IPS DF 19.7 (cell line): ENCODE data around the gene KCNK3.

Source experiments
- DNase-seq: peaks from one replicate; pipeline ENCODE4 v3.0.0-alpha.2; 2013; ENCODE audit warnings: low read depth, low spot score

KCNK3 gene

GRCh38 chr2:26778507-26778906, 86.0 kb downstream of the KCNK3 start:
- no peak for DNase-seq

- DNase-seq: no peak
These were observed 87.8 kb downstream of the KCNK3 start for GRCh38 chr2:26780203-26780760.
